MM.1S (cell line): ENCODE measurements around the gene ARHGAP30.

Experiments used
- DNase-seq: peaks from one replicate; pipeline ENCODE4 v3.0.0-alpha.2; 2015
- H2AFZ ChIP-seq: fragments of 300-600 bp; sonication (generic); 2 replicates; pipeline ENCODE4 v1.6.0; 2016; ENCODE audit warnings: antibody characterized with exemption, low read length
- H3F3A ChIP-seq: fragments of 300-600 bp; sonication (generic); 2 replicates; pipeline ENCODE4 v1.6.1; 2016; ENCODE audit warnings: mild to moderate bottlenecking, antibody characterized with exemption, low read length, moderate library complexity, mixed read lengths; ENCODE audit not compliant: insufficient read depth
- H3K27ac ChIP-seq: fragments of 300-600 bp; sonication (generic); 2 replicates; pipeline ENCODE4 v1.5.1; 2016; ENCODE audit warnings: mild to moderate bottlenecking, low read length
- H3K27me3 ChIP-seq: fragments of 300-600 bp; sonication (generic); replicated peaks from 2 replicates; pipeline ENCODE4 v1.6.0; 2016; ENCODE audit warnings: low read length; ENCODE audit not compliant: insufficient read depth
- H3K36me3 ChIP-seq: fragments of 300-600 bp; sonication (generic); replicated peaks from 2 replicates; pipeline ENCODE4 v1.6.1; 2016; ENCODE audit warnings: mild to moderate bottlenecking, low read length, mixed read lengths; ENCODE audit not compliant: insufficient read depth
- H3K4me1 ChIP-seq: fragments of 300-600 bp; sonication (generic); 2 replicates; pipeline ENCODE4 v1.6.1; 2016; ENCODE audit warnings: low read length, mixed read lengths
- H3K4me2 ChIP-seq: fragments of 300-600 bp; sonication (generic); 2 replicates; pipeline ENCODE4 v1.6.0; 2016; ENCODE audit warnings: low read depth, low read length
- H3K4me3 ChIP-seq: fragments of 300-600 bp; sonication (generic); 2 replicates; pipeline ENCODE4 v1.5.1; 2016; ENCODE audit warnings: low read length, mixed read lengths
- H3K79me2 ChIP-seq: fragments of 300-600 bp; sonication (generic); 2 replicates; pipeline ENCODE4 v1.6.1; 2016; ENCODE audit warnings: mixed run types, low read length, mixed read lengths
- H3K9ac ChIP-seq: fragments of 300-600 bp; sonication (generic); 2 replicates; pipeline ENCODE4 v1.6.1; 2016; ENCODE audit warnings: low read length, mixed read lengths
- H3K9me2 ChIP-seq: fragments of 300-600 bp; sonication (generic); replicated peaks from 2 replicates; pipeline ENCODE4 v1.6.1; 2016; ENCODE audit warnings: mild to moderate bottlenecking, low read length, mixed read lengths; ENCODE audit not compliant: insufficient read depth
- H3K9me3 ChIP-seq: fragments of 300-600 bp; sonication (generic); replicated peaks from 2 replicates; pipeline ENCODE4 v1.6.1; 2016; ENCODE audit warnings: mild to moderate bottlenecking, low read length, mixed read lengths; ENCODE audit not compliant: insufficient read depth
- H4K20me1 ChIP-seq: fragments of 300-600 bp; sonication (generic); 2 replicates; pipeline ENCODE4 v1.6.1; 2016; ENCODE audit warnings: mild to moderate bottlenecking, low read length, moderate library complexity, mixed read lengths; ENCODE audit not compliant: insufficient read depth
- EZH2 ChIP-seq: fragments of 300-600 bp; sonication (generic); optimal IDR thresholded peaks from 2 replicates; pipeline ENCODE3; 2017; ENCODE audit warnings: low read depth, mild to moderate bottlenecking, antibody characterized with exemption, low read length, mixed read lengths
- EZH2phosphoT487 ChIP-seq: fragments of 300-600 bp; sonication (generic); IDR thresholded peaks from 2 replicates; pipeline ENCODE4 v1.6.1; 2018; ENCODE audit warnings: antibody characterized with exemption, low read length
- TF ChIP-seq, protein P1 (sequence below): fragments of 300-600 bp; sonication (generic); IDR thresholded peaks from 2 replicates; pipeline ENCODE4 v1.5.1; 2016; ENCODE audit warnings: antibody characterized with exemption, low read length, mixed read lengths

ARHGAP30 gene

DNA sequence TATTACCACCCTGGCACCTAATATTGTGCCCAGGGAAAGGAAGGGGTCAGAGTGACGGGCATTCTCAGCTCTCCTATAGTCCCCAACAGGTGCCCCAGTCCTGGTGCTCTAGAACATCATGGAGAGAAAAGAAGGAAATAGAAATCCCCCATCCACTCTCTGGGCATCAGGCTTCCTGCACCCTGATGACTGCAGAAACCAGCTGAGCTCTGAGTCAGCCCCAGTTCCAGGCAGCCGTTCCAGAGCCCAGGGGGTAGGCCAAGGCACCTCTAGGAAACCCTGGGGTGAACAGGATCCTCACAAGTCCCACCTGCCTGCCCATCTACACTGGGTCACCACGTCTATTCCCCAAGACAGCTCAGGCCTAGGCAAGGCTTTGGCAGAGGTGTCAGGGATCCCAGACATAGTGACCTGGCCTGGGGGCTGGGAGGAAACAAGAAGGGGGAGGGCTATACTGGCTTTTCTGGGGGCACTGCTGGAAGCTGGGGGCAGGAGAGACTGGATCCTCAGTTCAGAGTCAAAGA lies 19.0 kb upstream of the ARHGAP30 start:
- Histone ChIP-seq H3K27ac (no peak overlapping the region), H3K4me2 (no peak overlapping the region), H4K20me1 (no peaks in the 10 kb centered on the region), H3K4me3 (no peak overlapping the region), H3K9ac (no peak overlapping the region), H3K79me2 (no peaks in the 10 kb centered on the region), H3K36me3 (no peaks in the 10 kb centered on the region), H3K27me3 (no peaks in the 10 kb centered on the region), H3K4me1 (no peaks in the 10 kb centered on the region), H3F3A (no peaks in the 10 kb centered on the region), H3K9me2 (no peaks in the 10 kb centered on the region), H2AFZ (no peak overlapping the region), H3K9me3 (no peaks in the 10 kb centered on the region)
- TF ChIP-seq, protein P1, sequence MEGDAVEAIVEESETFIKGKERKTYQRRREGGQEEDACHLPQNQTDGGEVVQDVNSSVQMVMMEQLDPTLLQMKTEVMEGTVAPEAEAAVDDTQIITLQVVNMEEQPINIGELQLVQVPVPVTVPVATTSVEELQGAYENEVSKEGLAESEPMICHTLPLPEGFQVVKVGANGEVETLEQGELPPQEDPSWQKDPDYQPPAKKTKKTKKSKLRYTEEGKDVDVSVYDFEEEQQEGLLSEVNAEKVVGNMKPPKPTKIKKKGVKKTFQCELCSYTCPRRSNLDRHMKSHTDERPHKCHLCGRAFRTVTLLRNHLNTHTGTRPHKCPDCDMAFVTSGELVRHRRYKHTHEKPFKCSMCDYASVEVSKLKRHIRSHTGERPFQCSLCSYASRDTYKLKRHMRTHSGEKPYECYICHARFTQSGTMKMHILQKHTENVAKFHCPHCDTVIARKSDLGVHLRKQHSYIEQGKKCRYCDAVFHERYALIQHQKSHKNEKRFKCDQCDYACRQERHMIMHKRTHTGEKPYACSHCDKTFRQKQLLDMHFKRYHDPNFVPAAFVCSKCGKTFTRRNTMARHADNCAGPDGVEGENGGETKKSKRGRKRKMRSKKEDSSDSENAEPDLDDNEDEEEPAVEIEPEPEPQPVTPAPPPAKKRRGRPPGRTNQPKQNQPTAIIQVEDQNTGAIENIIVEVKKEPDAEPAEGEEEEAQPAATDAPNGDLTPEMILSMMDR = no peak
- no peak for TF ChIP-seq EZH2
- no peak for TF ChIP-seq EZH2phosphoT487
- DNase-seq = no peak

DNA sequence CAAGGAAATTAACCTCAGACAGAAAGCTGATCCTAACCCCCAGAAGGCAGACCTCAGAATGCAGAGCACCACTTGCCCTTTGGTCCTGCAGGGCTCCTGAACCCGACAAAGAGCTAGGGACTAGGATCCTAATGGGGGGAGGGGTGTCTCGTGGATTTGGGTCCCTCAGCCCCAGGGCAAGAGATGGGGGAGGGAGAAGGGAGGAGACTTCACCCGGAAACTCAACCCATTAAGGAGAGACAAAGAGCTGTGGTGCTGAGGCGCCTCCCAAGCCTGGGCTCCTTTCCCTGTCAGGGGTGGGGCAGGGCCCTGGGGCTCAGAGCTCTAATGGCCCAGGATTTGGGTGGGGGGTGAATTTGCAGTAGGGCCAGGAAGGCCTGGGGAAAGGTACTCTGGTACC lies 16.8 kb upstream of the ARHGAP30 start:
- TF ChIP-seq, protein P1 = no peak
- TF ChIP-seq EZH2 = no peak
- no peak for TF ChIP-seq EZH2phosphoT487
- Histone ChIP-seq H3K4me3 (no peak overlapping the region), H3K27me3 (no peaks in the 10 kb centered on the region), H3K9me3 (no peaks in the 10 kb centered on the region), H4K20me1 (no peaks in the 10 kb centered on the region), H3K9me2 (no peaks in the 10 kb centered on the region), H3K4me2 (no peak overlapping the region), H3K27ac (no peak overlapping the region), H3K9ac (no peak overlapping the region), H3F3A (no peaks in the 10 kb centered on the region), H3K4me1 (no peaks in the 10 kb centered on the region), H3K36me3 (no peaks in the 10 kb centered on the region), H2AFZ (no peak overlapping the region), H3K79me2 (no peaks in the 10 kb centered on the region)
- DNase-seq = no peak

DNA sequence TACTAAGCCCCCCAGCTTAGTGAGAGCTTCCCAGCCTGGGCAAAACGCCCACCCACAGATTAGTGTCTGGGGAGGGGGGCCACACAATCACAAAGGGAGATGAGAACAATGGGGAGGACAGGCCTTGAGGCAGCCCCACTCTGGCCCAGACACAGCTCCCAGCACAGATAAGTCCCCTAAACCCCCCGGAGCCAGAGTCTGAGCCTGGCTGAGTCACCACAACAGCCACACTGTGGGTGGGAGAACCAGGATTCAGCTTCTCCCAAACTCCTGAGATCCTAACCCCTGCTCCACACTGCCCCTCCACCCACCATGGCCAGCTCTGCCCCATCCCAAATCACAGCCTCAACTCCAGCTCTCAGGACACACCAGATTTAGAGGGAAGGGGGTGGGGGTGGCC lies 15.5 kb upstream of the ARHGAP30 start:
- H3K36me3 ChIP-seq = no peaks in the 10 kb centered on the region
- H3K4me3 ChIP-seq = no peak overlapping the region
- H3K79me2 ChIP-seq = no peaks in the 10 kb centered on the region
- H3K27ac ChIP-seq = no peak overlapping the region
- H3F3A ChIP-seq = no peaks in the 10 kb centered on the region
- H4K20me1 ChIP-seq = no peaks in the 10 kb centered on the region
- H3K9ac ChIP-seq = no peak overlapping the region
- no peaks in the 10 kb centered on the region for H3K4me1 ChIP-seq
- no peak overlapping the region for H3K4me2 ChIP-seq
- no peak for DNase-seq
- no peak overlapping the region for H2AFZ ChIP-seq
- H3K9me2 ChIP-seq = no peaks in the 10 kb centered on the region
- no peaks in the 10 kb centered on the region for H3K27me3 ChIP-seq
- TF ChIP-seq, protein P1 = no peak
- TF ChIP-seq EZH2 (no peak), EZH2phosphoT487 (no peak)
- no peaks in the 10 kb centered on the region for H3K9me3 ChIP-seq
